ENCODE results near the gene PDX1.
A peak's percentile ranks its signal among the peaks of the same experiment; 100 is the strongest.

The PDX1 gene

DNA sequence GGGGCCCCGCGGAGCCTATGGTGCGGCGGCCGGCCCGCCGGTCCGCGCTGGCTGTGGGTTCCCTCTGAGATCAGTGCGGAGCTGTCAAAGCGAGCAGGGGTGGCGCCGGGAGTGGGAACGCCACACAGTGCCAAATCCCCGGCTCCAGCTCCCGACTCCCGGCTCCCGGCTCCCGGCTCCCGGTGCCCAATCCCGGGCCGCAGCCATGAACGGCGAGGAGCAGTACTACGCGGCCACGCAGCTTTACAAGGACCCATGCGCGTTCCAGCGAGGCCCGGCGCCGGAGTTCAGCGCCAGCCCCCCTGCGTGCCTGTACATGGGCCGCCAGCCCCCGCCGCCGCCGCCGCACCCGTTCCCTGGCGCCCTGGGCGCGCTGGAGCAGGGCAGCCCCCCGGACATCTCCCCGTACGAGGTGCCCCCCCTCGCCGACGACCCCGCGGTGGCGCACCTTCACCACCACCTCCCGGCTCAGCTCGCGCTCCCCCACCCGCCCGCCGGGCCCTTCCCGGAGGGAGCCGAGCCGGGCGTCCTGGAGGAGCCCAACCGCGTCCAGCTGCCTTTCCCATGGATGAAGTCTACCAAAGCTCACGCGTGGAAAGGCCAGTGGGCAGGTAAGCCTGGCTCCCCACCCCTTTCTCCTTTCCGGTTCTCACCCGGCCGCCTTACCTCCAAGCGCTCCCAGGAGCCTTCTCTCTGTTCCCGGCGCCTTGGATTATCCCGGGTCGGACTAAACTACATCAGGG is at the start of gene PDX1:
Gene PDX1, plus strand, starts transcription at position 67 of the 743 bp plus-strand sequence. Its CDS starts 139 bp downstream, at position 206.
- no peak for DNase-seq (ENCODE audit: insufficient read length, low spot score)
- no peak for FAIRE-seq

DNA sequence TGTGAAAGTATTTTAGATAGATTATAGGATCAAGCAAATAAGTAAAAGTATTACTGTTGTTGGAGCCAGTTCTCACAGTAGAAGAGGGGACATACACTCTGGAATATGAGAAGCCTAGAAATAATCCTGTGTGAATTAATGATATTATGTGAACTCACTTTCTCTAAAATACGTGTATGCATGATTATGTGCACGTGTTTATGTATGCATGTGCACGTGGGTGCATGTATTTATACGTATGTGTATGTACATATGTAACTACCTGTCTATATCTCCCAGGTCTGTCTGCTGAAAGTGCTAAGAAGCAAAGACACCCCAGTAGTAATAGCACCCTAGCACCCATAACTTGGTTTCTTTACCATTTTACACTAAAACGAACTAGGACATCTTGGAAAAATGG is 41.5 kb upstream of the PDX1 start:
- DNase-seq (ENCODE audit: insufficient read length, low spot score) (no peak), FAIRE-seq (no peak)

DNA sequence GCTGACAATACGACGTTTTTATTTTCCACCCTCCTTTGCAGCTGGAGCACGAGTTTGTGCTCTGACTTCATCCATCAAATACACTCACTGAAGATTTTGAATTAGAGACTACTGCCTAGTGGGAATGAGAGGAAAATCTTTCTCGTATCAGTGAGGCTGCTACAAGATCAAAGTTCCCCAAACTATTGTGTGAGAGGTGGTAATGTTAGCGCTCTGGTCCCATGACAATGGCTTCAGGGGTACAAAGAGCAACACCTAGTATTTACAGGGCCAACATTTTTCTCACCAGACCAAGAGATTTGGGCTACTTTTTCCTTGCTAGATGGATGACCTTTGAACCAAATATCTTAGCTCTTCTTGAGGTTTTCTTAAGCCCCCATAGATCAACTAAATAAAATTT is 30.3 kb upstream of the PDX1 start:
- no peak for DNase-seq (ENCODE audit: insufficient read length, low spot score)

GRCh38 chr13:27896726-27897125 is 23.1 kb upstream of the PDX1 start:
- DNase-seq (ENCODE audit: insufficient read length, low spot score) (no peak), FAIRE-seq (no peak)

More for the DNA sequence above, 30.3 kb upstream of the PDX1 start:
- FAIRE-seq = no peak

DNA sequence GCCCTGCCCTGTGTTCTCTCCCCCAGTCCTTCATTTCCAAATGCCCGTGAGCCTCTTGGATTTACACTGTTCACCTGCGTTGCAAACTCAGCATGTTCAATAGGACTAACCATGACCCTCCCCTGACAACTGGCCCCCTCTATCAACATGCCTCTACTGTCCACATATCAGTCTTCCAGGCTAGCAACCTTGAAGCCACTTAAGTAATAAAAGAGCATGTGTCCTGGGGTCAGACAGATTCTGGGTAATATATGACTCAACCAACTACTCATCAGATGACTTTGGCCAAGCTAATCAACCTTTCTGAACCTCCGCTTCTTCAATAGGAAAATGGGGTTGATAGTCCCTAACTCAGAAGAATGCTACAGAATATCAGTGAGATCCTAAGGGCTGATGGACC is 15.1 kb upstream of the PDX1 start:
- DNase-seq (ENCODE audit: insufficient read length, low spot score) = no peak
- FAIRE-seq = no peak

GRCh38 chr13:27905650-27906049 is 14.2 kb upstream of the PDX1 start:
- DNase-seq (ENCODE audit: insufficient read length, low spot score) = no peak
- no peak for FAIRE-seq

GRCh38 chr13:27907121-27907787 is 12.5 kb upstream of the PDX1 start:
- DNase-seq (ENCODE audit: insufficient read length, low spot score) = no peak
- FAIRE-seq = no peak

DNA sequence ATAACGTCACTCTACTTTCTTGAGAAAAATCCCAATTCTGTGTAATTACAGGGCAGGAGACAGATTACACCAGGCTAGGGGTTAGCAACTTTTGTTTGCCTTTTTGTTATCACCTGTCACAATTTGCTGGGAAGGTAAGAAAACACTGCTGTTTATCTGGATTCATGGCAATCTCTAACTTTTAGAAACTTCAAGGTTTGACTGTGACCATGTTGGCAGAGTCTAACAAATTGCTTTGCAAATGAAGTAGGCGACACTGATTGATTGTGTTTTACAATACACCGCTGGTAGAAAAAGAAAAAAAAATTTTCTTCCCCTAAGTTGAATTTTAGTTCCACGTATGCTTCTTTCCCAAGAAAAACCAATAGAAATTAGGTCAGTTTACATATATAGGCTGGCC is 10.4 kb upstream of the PDX1 start:
- no peak for DNase-seq (ENCODE audit: insufficient read length, low spot score)
- no peak for FAIRE-seq

GRCh38 chr13:27911521-27911920 is 8.3 kb upstream of the PDX1 start:
- FAIRE-seq (no peak), DNase-seq (ENCODE audit: insufficient read length, low spot score) (no peak)

GRCh38 chr13:27913160-27913559 is 6.6 kb upstream of the PDX1 start:
- FAIRE-seq (no peak), DNase-seq (ENCODE audit: insufficient read length, low spot score) (no peak)

DNA sequence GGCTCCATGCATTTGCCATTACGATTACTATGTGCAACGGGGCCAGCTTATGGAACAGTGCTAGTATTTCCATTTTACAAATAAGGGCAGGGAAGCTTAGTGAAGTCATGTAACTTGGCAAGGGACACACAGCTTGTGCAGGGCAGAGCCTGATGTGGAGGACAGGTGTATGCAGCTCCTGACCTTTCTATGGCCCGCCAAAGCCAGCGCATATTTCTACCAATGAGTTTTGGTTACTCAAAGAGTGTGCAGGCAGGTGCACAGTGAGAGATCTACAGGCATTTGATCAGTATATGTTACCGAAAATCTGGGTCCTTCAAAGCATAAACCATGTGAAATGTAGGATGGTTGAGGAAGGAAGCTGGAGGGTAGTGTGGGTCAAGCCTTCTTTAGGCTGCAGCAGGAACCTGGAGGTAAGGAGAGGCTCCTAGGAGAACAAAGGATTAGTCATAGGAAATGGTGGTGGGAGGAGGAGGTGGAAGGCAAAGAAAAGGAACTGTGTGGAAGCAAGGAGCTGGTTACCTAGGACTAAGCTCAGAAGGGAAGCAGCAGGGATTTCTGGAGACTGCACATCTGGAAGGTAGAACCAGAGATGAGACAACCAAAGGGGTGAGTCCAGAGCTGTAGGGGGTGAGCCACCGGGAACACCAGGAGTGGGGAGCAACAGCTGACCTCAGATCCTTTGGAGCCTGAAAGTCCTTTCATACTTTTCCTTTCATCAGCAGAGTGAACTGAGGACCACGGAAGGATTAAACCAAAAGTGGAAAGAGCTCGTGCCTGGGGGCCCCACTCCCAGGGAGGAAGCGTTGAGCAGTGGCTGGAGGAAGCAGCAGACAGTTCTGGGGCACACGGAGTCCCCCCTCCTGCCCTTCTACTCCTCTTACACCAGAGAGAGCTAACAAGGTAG is 4.2 kb upstream of the PDX1 start:
- DNase-seq (ENCODE audit: insufficient read length, low spot score) (no peak), FAIRE-seq (no peak)

DNA sequence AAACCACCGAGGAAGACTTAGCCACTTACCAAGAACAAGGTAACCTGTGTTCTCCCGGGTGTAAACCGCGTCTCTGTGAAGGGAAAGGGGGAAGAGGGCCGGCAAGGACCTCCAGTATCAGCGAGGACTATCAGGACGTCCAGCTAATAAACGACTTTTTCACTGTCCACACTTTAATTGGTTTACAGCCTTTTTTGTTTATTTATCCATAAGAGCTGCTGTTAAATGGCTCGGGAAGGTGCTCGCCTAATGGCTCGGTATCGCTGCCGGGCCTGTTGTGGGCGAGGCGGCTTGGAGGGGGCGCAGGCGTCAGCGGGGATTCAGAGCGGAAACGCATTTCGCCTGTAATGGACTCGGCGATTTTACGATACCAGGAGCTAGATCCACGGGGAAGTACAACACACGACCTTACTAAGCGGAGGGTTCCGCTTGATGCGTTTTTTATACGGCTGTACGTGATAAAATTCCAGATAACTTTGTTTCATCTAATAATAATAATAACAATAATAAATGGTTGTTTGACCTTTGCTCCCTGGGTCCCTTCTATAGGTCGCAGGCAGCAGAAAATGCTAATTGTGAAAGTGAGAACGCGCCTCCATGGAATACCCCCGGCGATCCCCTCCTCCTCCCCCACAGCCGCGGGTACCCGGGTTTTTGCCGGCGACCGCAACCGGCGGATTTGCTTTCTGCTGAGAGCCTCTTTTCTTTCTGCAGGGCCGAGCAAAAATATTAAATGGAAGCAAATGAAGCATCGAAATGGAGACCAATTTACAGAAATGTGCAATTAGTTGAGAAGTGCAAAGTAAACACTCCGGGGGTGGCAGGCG is 2.5 kb upstream of the PDX1 start:
- FAIRE-seq (peak; percentile 75), DNase-seq (ENCODE audit: insufficient read length, low spot score) (no peak)

GRCh38 chr13:27918041-27918917 is 1.5 kb upstream of the PDX1 start:
- no peak for FAIRE-seq
- no peak for DNase-seq (ENCODE audit: insufficient read length, low spot score)

DNA sequence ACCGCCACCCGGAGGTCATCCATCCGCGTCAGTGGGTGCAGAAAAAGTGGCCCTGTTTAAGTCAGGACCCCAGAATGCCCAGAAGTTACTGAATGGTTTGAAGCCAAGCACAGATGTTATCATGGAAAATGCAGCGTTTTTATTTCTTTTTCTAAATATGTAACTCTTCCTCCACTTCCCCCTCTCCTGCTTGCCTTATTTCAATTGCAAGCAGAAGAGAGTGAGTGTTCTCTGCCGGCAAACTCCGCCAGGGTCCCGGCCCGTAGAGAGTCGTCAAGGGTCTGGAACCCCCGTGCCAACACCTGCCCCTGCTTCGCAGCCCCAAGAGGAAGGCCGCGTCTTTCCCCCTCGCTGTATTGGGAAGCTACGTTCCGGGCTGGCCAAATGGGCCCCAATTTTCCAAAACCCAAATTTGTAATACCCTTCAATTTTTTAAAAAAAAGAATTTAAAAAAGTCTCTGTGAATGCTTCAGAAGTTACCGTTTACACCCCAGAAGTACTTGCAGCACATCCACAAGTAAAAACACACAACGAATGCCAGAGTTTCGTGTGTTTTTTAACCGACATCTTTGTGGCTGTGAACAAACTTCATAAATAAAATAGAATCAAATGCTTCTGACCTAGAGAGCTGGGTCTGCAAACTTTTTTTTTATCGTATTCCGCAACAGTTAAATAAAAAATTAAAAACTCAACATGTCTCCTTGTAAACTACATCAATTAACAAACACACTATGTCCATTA is 712 bp upstream of the PDX1 start:
- no peak for FAIRE-seq
- DNase-seq (ENCODE audit: insufficient read length, low spot score) = no peak

DNA sequence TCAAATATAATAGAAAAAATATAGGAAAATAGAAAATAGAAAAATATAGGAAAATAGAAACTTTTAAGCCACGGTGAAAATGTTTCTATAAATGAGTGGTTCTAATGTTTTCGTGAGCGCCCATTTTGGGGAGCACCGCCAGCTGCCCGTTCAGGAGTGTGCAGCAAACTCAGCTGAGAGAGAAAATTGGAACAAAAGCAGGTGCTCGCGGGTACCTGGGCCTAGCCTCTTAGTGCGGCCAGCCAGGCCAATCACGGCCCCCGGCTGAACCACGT is 204 bp upstream of the PDX1 start:
- peak; percentile 73 for FAIRE-seq
- no peak for DNase-seq (ENCODE audit: insufficient read length, low spot score)

DNA sequence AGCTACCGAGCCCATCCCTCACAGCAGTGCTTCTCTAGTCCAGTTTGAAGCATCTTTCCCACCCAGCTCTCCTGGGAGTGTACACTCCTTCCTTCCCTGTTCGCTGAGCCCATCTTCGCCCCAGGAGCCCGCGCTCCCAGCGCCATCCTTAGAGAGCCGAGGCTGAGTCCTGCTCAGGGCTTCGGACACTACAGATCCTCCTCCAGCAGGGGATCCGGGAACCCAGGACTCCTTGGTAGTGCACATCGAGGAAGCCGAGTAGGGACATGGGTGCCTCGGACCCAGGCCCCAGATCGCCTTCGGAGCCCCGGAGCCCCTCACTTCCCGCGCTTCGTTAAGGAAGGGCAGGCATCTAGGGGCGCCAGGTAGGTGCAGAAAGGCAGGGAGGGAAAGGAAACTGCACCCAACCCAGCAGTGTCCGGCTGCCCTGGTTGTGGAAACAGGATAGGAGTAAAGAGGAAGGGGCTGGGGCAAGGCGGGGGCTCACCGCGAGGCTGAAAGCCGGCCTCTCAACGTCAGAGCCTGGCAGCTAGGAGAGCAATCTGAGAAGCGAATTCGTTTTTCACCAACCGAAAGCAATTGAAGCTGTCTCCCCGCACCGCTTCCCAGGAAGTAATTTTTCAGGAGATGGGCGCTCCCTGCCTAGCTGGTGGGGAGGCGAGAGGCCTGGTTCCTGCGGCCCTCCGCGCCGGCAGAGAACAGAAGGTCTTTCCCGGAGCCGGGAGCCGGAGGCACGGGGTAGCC is 1.0 kb downstream of the PDX1 start:
- FAIRE-seq = peak; percentile 44
- DNase-seq (ENCODE audit: insufficient read length, low spot score) = no peak

DNA sequence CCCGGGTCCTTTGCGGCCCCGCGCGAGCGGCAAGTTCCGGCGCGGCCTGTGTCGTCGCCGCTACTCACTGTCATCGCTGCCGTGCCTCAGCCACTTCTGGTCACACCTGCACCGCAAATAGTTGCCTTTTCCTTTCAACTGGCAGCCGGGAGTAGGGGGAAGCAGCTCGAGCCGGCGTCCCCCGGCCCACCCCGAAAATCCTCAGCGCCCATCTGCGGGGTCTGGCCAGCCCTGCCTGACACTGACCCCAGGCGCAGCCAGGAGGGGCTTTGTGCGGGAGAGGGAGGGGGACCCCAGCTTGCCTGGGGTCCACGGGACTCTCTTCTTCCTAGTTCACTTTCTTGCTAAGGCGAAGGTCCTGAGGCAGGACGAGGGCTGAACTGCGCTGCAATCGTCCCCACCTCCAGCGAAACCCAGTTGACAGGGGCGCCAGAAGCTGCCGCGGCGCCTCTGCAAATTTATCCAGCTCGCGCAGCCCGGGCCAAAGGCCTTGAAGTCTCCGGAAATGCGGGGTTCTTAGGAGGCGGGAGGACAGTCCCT is 1.7 kb downstream of the PDX1 start:
- FAIRE-seq (no peak), DNase-seq (ENCODE audit: insufficient read length, low spot score) (no peak)
